ACC112 (cell line): Measurements from ENCODE around the gene XRCC5.

ENCODE experiments used
- H2AFZ ChIP-seq: fragments of 200-600 bp; sonication (generic); one replicate; pipeline ENCODE4 v1.6.0; 2017; ENCODE audit warnings: antibody characterized with exemption, low read length; ENCODE audit not compliant: unreplicated experiment
- H3K27ac ChIP-seq: fragments of 200-600 bp; sonication (generic); 2 replicates; pipeline ENCODE4 v1.5.1; 2014; ENCODE audit warnings: low read depth, mild to moderate bottlenecking, antibody characterized with exemption, low read length, moderate library complexity
- H3K27me3 ChIP-seq: fragments of 200-600 bp; sonication (generic); 2 replicates; pipeline ENCODE4 v1.6.1; 2014; ENCODE audit warnings: mild to moderate bottlenecking, antibody characterized with exemption, low read length, moderate library complexity, mixed read lengths; ENCODE audit not compliant: insufficient read depth
- H3K36me3 ChIP-seq: fragments of 200-600 bp; sonication (generic); 2 replicates; pipeline ENCODE4 v1.6.1; 2016; ENCODE audit warnings: mild to moderate bottlenecking, antibody characterized with exemption, low read length, moderate library complexity, mixed read lengths; ENCODE audit not compliant: insufficient read depth
- H3K4me1 ChIP-seq: fragments of 200-600 bp; sonication (generic); one replicate; pipeline ENCODE4 v1.6.1; 2016; ENCODE audit warnings: low read length, mixed read lengths; ENCODE audit not compliant: insufficient read depth, unreplicated experiment, control insufficient read depth
- H3K4me3 ChIP-seq: fragments of 200-600 bp; sonication (generic); 2 replicates; pipeline ENCODE4 v1.5.1; 2014; ENCODE audit warnings: mild to moderate bottlenecking, low read depth, low read length
- H3K79me2 ChIP-seq: fragments of 200-600 bp; sonication (generic); one replicate; pipeline ENCODE4 v1.6.0; 2016; ENCODE audit warnings: low read length; ENCODE audit not compliant: control insufficient read depth, unreplicated experiment, insufficient read depth

The XRCC5 gene

GRCh38 chr2:216246766-216247165 lies 137.6 kb downstream of the XRCC5 start:
- no peak overlapping the region for H3K4me3 ChIP-seq
- H3K36me3 ChIP-seq: no peaks in the 10 kb centered on the region
- H3K27ac ChIP-seq: no peak overlapping the region
- H3K4me1 ChIP-seq: no peaks in the 10 kb centered on the region
- H2AFZ ChIP-seq: no peak overlapping the region
- H3K27me3 ChIP-seq: no peaks in the 10 kb centered on the region
- no peaks in the 10 kb centered on the region for H3K79me2 ChIP-seq
